ENCODE measurements around the gene AP3B2.

AP3B2 gene

GRCh38 chr15:82664021-82664420 is 45.7 kb downstream of the AP3B2 start:
- no peak for DNase-seq (ENCODE audit: low read depth in 1 of 2, low spot score in 1 of 2)
- TF ChIP-seq REST (IDR thresholded peaks at IDR 0.05; ENCODE audit: insufficient replicate concordance, low read depth) = no peak
- TF ChIP-seq POLR2AphosphoS5 (IDR thresholded peaks at IDR 0.05; ENCODE audit: low read depth) = no peak
- TF ChIP-seq GABPA (IDR thresholded peaks at IDR 0.05; ENCODE audit: low read depth) = no peak
- TF ChIP-seq CTCF (IDR thresholded peaks at IDR 0.05; ENCODE audit: insufficient read depth, low read length) = no peak
- no peak for TF ChIP-seq SPI1 (IDR thresholded peaks at IDR 0.05; ENCODE audit: borderline replicate concordance, low read depth)
- no peak overlapping the region for H3K27ac ChIP-seq (replicated peaks)
- H3K27me3 ChIP-seq (ENCODE audit: insufficient read depth, poor library complexity, severe bottlenecking) = no peaks in the 10 kb centered on the region
- H3K4me3 ChIP-seq (replicated peaks; ENCODE audit: insufficient read depth, low read length) = no peak overlapping the region

- no peaks in the 10 kb centered on the region for H3K27me3 ChIP-seq (ENCODE audit: insufficient read depth, poor library complexity, severe bottlenecking)
- peak; percentile 18 to 21 for DNase-seq (ENCODE audit: low read depth in 1 of 2, low spot score in 1 of 2)
- TF ChIP-seq SPI1 (IDR thresholded peaks at IDR 0.05; ENCODE audit: borderline replicate concordance, low read depth) (no peak), REST (IDR thresholded peaks at IDR 0.05; ENCODE audit: insufficient replicate concordance, low read depth) (peak; percentile 100)
- H3K27ac ChIP-seq (replicated peaks) = no peak overlapping the region
- H3K4me3 ChIP-seq (replicated peaks; ENCODE audit: insufficient read depth, low read length) = no peak overlapping the region
Observed at GRCh38 chr15:82663186-82663600, 46.5 kb downstream of the AP3B2 start.

- H3K27me3 ChIP-seq (ENCODE audit: insufficient read depth, poor library complexity, severe bottlenecking) = no peaks in the 10 kb centered on the region
- TF ChIP-seq SPI1 (IDR thresholded peaks at IDR 0.05; ENCODE audit: borderline replicate concordance, low read depth) = no peak
- no peak for TF ChIP-seq CTCF (IDR thresholded peaks at IDR 0.05; ENCODE audit: insufficient read depth, low read length)
- TF ChIP-seq GABPA (IDR thresholded peaks at IDR 0.05; ENCODE audit: low read depth) = no peak
- TF ChIP-seq REST (IDR thresholded peaks at IDR 0.05; ENCODE audit: insufficient replicate concordance, low read depth) = no peak
- no peak for TF ChIP-seq POLR2AphosphoS5 (IDR thresholded peaks at IDR 0.05; ENCODE audit: low read depth)
- DNase-seq (ENCODE audit: low read depth in 1 of 2, low spot score in 1 of 2) = no peak
Observed at GRCh38 chr15:82662641-82663040, 47.0 kb downstream of the AP3B2 start.

GRCh38 chr15:82660378-82660777 is 49.3 kb downstream of the AP3B2 start:
- Histone ChIP-seq H3K27ac (replicated peaks) (no peak overlapping the region), H3K4me3 (replicated peaks; ENCODE audit: insufficient read depth, low read length) (no peak overlapping the region), H3K27me3 (ENCODE audit: insufficient read depth, poor library complexity, severe bottlenecking) (no peaks in the 10 kb centered on the region)
- TF ChIP-seq POLR2AphosphoS5 (IDR thresholded peaks at IDR 0.05; ENCODE audit: low read depth) (no peak), SPI1 (IDR thresholded peaks at IDR 0.05; ENCODE audit: borderline replicate concordance, low read depth) (no peak), GABPA (IDR thresholded peaks at IDR 0.05; ENCODE audit: low read depth) (no peak), CTCF (IDR thresholded peaks at IDR 0.05; ENCODE audit: insufficient read depth, low read length) (no peak), REST (IDR thresholded peaks at IDR 0.05; ENCODE audit: insufficient replicate concordance, low read depth) (no peak)
- DNase-seq (ENCODE audit: low read depth in 1 of 2, low spot score in 1 of 2) = no peak

More at GRCh38 chr15:82662641-82663040, 47.0 kb downstream of the AP3B2 start:
- no peak overlapping the region for H3K27ac ChIP-seq (replicated peaks)
- H3K4me3 ChIP-seq (replicated peaks; ENCODE audit: insufficient read depth, low read length) = no peak overlapping the region

Data from HL-60 (cell line).